Fibroblast of lung (primary cell): ENCODE results near the gene NCOR2. TPM values are rescaled to one million over a fixed set of nuclear protein-coding genes. Genes with fewer than 3 reads are reported as not detected.

Source experiments
- DNase-seq, 2 donors: peaks; one replicate each; pipeline versions ENCODE4 v3.0.0 to v3.0.0-alpha.2; 2010; ENCODE audit warnings: low read depth in 2 of 2
- H2AFZ ChIP-seq: 2 replicates; pipeline ENCODE4 v1.5.1; 2012; ENCODE audit warnings: low read length, control low read depth, inconsistent platforms
- H3K27ac ChIP-seq: 2 replicates; pipeline ENCODE4 v1.5.1; 2011; ENCODE audit warnings: low read length, control low read depth; ENCODE audit not compliant: insufficient read depth
- H3K27me3 ChIP-seq: 2 replicates; pipeline ENCODE4 v1.5.1; 2011; ENCODE audit warnings: mild to moderate bottlenecking, low read length; ENCODE audit not compliant: control insufficient read depth, insufficient read depth
- H3K36me3 ChIP-seq: 2 replicates; pipeline ENCODE4 v1.5.1; 2011; ENCODE audit warnings: low read length; ENCODE audit not compliant: control insufficient read depth, insufficient read depth
- H3K4me1 ChIP-seq: 2 replicates; pipeline ENCODE4 v1.5.1; 2011; ENCODE audit warnings: low read length; ENCODE audit not compliant: control insufficient read depth, insufficient read depth; ENCODE audit errors: extremely low read depth
- H3K4me2 ChIP-seq: 2 replicates; pipeline ENCODE4 v1.5.1; 2011; ENCODE audit warnings: low read length, control low read depth; ENCODE audit not compliant: insufficient read depth; ENCODE audit errors: extremely low read depth
- H3K4me3 ChIP-seq, 4 experiments: fragments of 200-600 bp in 1 of 4; sonication (generic) in 1 of 4; replicated peaks in 1 of 4; 2 replicates each; pipeline ENCODE4 v1.5.1; 2011 to 2016; ENCODE audit warnings: low read length in 4 of 4, low read depth in 3 of 4, mild to moderate bottlenecking in 3 of 4, control low read depth in 2 of 4, inconsistent platforms in 1 of 4, mixed read lengths in 1 of 4; ENCODE audit not compliant: insufficient read depth in 1 of 4; ENCODE audit errors: control extremely low read depth in 1 of 4
- H3K79me2 ChIP-seq: 2 replicates; pipeline ENCODE4 v1.5.1; 2012; ENCODE audit warnings: mild to moderate bottlenecking, low read length, inconsistent platforms; ENCODE audit not compliant: control insufficient read depth, insufficient read depth
- H3K9ac ChIP-seq: 2 replicates; pipeline ENCODE4 v1.5.1; 2011; ENCODE audit warnings: mild to moderate bottlenecking, low read length, control low read depth; ENCODE audit not compliant: insufficient read depth
- H3K9me3 ChIP-seq: 2 replicates; pipeline ENCODE4 v1.5.1; 2012; ENCODE audit warnings: low read depth, low read length; ENCODE audit not compliant: control insufficient read depth, insufficient read depth
- H4K20me1 ChIP-seq: 2 replicates; pipeline ENCODE4 v1.5.1; 2011; ENCODE audit warnings: low read length; ENCODE audit not compliant: control insufficient read depth, insufficient read depth; ENCODE audit errors: extremely low read depth
- CTCF ChIP-seq, 2 donors: IDR thresholded peaks in 1 of 2; conservative IDR thresholded peaks in 1 of 2; 1 replicate in 1 of 2; 2 replicates in 1 of 2; pipeline ENCODE4 v1.5.1; 2011 to 2012; ENCODE audit warnings: low read length in 2 of 2, control low read depth in 1 of 2, inconsistent platforms in 1 of 2, low read depth in 1 of 2, mild to moderate bottlenecking in 1 of 2
- EZH2 ChIP-seq: IDR thresholded peaks from 2 replicates; pipeline ENCODE4 v1.5.1; 2012; ENCODE audit warnings: low read length, control low read depth, mild to moderate bottlenecking; ENCODE audit errors: missing control alignments
- polyA plus RNA-seq, 2 donors: library from polyadenylated mRNA; depleted of rRNA in 1 of 2; stranded (reverse) in 1 of 2; unstranded in 1 of 2; fragments of >200 nt; gene quantifications; 2 replicates each; pipeline ENCODE4 v1.2.1, GENCODE V29; 2011 to 2012; ENCODE audit warnings: missing spikeins in 1 of 2
- total RNA-seq: library from RNA; depleted of rRNA; stranded (reverse); fragments of >200 nt; gene quantifications from 2 replicates; pipeline ENCODE4 v1.2.1, GENCODE V29; 2014

Gene NCOR2
- total and polyA plus RNA-seq, 2 donors (not counting 1 experiment from before 2014, with no cell fraction given), result 6.1 to 17.2 TPM

- no peaks in the 10 kb centered on the region for H4K20me1 ChIP-seq
These were observed 19.8 kb downstream of the NCOR2 start for GRCh38 chr12:124547626-124548025.

GRCh38 chr12:124545508-124546418 is 21.6 kb downstream of the NCOR2 start:
- H2AFZ ChIP-seq, result no peak overlapping the region
- H3K27me3 ChIP-seq, result no peaks in the 10 kb centered on the region
- TF ChIP-seq CTCF (conservative IDR thresholded peaks at IDR 0.05 in 1 of 2, IDR thresholded peaks at IDR 0.05 in 1 of 2; ENCODE audit: low read depth in 1 of 2, low read length in 2 of 2) (no peak), EZH2 (no peak)
- no peaks in the 10 kb centered on the region for H4K20me1 ChIP-seq
- peak in 1 of 2 donors; percentile 92 for DNase-seq
- peak overlapping the region; percentile 72 for H3K27ac ChIP-seq
- peaks cover 39% of the 10 kb centered on the region for H3K4me1 ChIP-seq
- peak overlapping the region; percentile 40 for H3K9ac ChIP-seq
- H3K36me3 ChIP-seq, result no peaks in the 10 kb centered on the region
- H3K79me2 ChIP-seq, result peaks cover 43% of the 10 kb centered on the region
- H3K9me3 ChIP-seq, result no peaks in the 10 kb centered on the region
- H3K4me3 ChIP-seq, result no peak overlapping the region
- H3K4me2 ChIP-seq, result no peak overlapping the region

More at GRCh38 chr12:124547626-124548025, 19.8 kb downstream of the NCOR2 start:
- TF ChIP-seq CTCF (conservative IDR thresholded peaks at IDR 0.05 in 1 of 2, IDR thresholded peaks at IDR 0.05 in 1 of 2; ENCODE audit: low read depth in 1 of 2, low read length in 2 of 2), result no peak
- no peak for TF ChIP-seq EZH2
- DNase-seq, result no peak
- peaks cover 42% of the 10 kb centered on the region for H3K4me1 ChIP-seq
- no peaks in the 10 kb centered on the region for H3K9me3 ChIP-seq
- no peaks in the 10 kb centered on the region for H3K27me3 ChIP-seq
- no peak overlapping the region for H3K9ac ChIP-seq
- H3K79me2 ChIP-seq, result peaks cover 50% of the 10 kb centered on the region
- H3K36me3 ChIP-seq, result no peaks in the 10 kb centered on the region
- no peak overlapping the region for H3K27ac ChIP-seq
- H3K4me3 ChIP-seq, result no peak overlapping the region
- no peak overlapping the region for H3K4me2 ChIP-seq
- no peak overlapping the region for H2AFZ ChIP-seq

- H3K9me3 ChIP-seq, result no peaks in the 10 kb centered on the region
These were observed 22.4 kb downstream of the NCOR2 start for GRCh38 chr12:124544983-124545382.

More at GRCh38 chr12:124544983-124545382, 22.4 kb downstream of the NCOR2 start:
- Histone ChIP-seq H3K27me3 (no peaks in the 10 kb centered on the region), H3K4me1 (peaks cover 33% of the 10 kb centered on the region), H2AFZ (no peak overlapping the region), H3K4me2 (no peak overlapping the region), H3K79me2 (peaks cover 39% of the 10 kb centered on the region), H3K4me3 (no peak overlapping the region), H3K36me3 (no peaks in the 10 kb centered on the region), H4K20me1 (no peaks in the 10 kb centered on the region), H3K27ac (peak overlapping the region; percentile 72), H3K9ac (peak overlapping the region; percentile 38)
- TF ChIP-seq EZH2, result no peak
- DNase-seq, result no peak
